ENCODE results near the gene LMBRD1. TPM values are rescaled to one million over a fixed set of nuclear protein-coding genes. Genes with fewer than 3 reads are reported as not detected.

The LMBRD1 gene
- total and polyA plus RNA-seq, 12 donors: 35.6 to 63.8 (median 46.5) TPM

DNA sequence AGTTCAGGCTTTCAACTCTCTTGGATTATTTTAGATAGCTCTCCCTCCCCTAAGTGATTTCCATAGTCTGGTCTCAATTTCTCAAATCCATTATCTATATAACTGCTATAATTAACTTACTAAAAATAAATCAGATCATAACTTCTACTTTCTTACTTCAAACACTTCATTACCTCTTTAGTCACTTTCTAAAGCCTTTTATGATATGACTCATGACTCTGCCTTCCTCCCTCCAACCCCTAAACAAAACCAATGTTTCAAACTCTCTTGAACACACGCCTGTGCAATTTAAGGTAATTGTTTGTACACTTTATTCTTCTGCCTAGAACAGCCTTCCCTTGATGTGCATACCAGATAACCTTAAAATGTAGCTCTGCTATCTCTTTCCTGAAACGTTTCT lies 100.5 kb downstream of the LMBRD1 start:
- no peak for ATAC-seq
- TF ChIP-seq, protein P1, sequence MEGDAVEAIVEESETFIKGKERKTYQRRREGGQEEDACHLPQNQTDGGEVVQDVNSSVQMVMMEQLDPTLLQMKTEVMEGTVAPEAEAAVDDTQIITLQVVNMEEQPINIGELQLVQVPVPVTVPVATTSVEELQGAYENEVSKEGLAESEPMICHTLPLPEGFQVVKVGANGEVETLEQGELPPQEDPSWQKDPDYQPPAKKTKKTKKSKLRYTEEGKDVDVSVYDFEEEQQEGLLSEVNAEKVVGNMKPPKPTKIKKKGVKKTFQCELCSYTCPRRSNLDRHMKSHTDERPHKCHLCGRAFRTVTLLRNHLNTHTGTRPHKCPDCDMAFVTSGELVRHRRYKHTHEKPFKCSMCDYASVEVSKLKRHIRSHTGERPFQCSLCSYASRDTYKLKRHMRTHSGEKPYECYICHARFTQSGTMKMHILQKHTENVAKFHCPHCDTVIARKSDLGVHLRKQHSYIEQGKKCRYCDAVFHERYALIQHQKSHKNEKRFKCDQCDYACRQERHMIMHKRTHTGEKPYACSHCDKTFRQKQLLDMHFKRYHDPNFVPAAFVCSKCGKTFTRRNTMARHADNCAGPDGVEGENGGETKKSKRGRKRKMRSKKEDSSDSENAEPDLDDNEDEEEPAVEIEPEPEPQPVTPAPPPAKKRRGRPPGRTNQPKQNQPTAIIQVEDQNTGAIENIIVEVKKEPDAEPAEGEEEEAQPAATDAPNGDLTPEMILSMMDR (IDR thresholded peaks at IDR 0.05): no peak
- Histone ChIP-seq H3K36me3 (peaks cover 0 to 71% (median 6%) of the 10 kb centered on the region in 9 donors), H3K9me3 (no peaks in the 10 kb centered on the region), H3K27ac (no peak overlapping the region), H3K27me3 (no peaks in the 10 kb centered on the region), H3K4me3 (no peak overlapping the region), H3K4me1 (no peaks in the 10 kb centered on the region)
- DNase-seq: no peak
- 56 to 61% methylated on average over 2 of the region's 2 CpGs for WGBS, 2 donors
- intact Hi-C loops (cut with DNase I): no loop called here

DNA sequence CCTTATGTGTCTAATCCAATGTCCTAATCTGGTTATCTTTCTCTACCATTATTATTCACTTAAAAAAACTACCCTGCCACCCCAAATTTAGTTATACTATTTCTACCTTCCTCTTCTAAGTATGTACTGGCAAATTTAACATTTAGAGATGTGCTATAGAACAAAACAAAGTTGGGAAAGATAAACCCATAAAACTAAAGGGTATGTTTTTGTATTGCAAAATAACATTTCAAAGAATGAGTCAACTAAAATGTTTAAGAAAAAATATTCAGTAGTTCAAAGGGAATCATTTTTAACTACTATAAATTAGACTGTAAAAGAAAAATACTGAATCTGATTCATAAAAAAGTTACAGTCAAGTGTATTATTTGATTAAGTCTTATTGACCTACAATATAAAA lies 103.0 kb downstream of the LMBRD1 start:
- Histone ChIP-seq H3K27ac (no peak overlapping the region), H3K9me3 (no peaks in the 10 kb centered on the region), H3K36me3 (peaks cover 0 to 46% (median 6%) of the 10 kb centered on the region in 9 donors), H3K4me3 (no peak overlapping the region), H3K4me1 (no peaks in the 10 kb centered on the region), H3K27me3 (no peaks in the 10 kb centered on the region)
- ATAC-seq (no peak), DNase-seq (no peak)
- intact Hi-C loops (cut with DNase I): no loop called here
- TF ChIP-seq, protein P1 (IDR thresholded peaks at IDR 0.05): no peak

DNA sequence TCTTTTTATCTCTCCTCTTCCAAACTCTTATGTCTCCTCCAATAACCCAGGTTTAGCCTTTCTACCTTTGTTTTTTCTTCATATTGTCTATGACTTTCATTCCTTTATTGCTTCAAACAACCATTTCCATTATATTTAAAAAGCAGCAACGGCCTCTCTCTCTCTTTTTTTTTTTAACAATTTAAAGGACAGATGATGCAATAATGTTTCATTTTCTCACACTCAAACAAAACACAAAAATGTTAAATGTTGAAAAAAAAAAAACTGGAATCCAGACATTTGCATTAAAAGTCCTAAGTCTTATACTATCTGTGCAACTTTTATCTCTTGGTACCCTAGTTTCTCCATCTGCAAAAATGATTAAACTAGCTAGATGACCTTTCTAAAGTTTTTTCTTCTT lies 105.8 kb downstream of the LMBRD1 start:
- no peaks in the 10 kb centered on the region for H3K4me1 ChIP-seq
- ATAC-seq (no peak), DNase-seq (no peak)
- H3K27me3 ChIP-seq: no peaks in the 10 kb centered on the region
- 78 to 93% methylated on average over 1 of the region's 1 CpG for WGBS, 2 donors
- no peaks in the 10 kb centered on the region for H3K9me3 ChIP-seq
- no peak overlapping the region for H3K4me3 ChIP-seq
- H3K27ac ChIP-seq: no peak overlapping the region
- intact Hi-C loops (cut with DNase I): no loop called here
- TF ChIP-seq, protein P1 (IDR thresholded peaks at IDR 0.05): no peak
- peaks cover 0 to 18% (median 0%) of the 10 kb centered on the region in 9 donors for H3K36me3 ChIP-seq

DNA sequence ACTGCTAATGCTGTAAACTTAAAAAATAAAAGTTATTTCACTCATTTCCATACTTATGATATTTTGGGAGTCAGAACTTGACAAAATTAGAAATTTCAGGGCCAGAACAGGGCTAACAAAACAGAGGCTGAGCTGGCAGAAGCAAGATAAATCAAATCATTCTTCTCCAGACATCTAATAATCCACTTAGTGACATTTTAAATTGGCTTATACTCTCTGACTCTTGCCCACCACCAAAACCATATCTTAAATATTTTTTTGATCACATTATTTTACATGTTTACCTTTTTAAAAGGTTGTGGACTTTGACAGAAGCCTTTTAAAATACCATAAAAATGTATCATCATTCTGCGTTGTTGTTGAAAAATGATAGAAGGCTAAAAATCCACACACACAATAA lies 116.5 kb downstream of the LMBRD1 start:
- peaks cover 0 to 35% (median 4%) of the 10 kb centered on the region in 9 donors for H3K36me3 ChIP-seq
- no peaks in the 10 kb centered on the region for H3K27me3 ChIP-seq
- H3K27ac ChIP-seq: no peak overlapping the region
- intact Hi-C loops (cut with DNase I): no loop called here
- ATAC-seq (no peak), DNase-seq (no peak)
- H3K4me3 ChIP-seq: no peak overlapping the region
- no peaks in the 10 kb centered on the region for H3K9me3 ChIP-seq
- no peaks in the 10 kb centered on the region for H3K4me1 ChIP-seq
- TF ChIP-seq, protein P1 (IDR thresholded peaks at IDR 0.05): no peak
- WGBS, 2 donors: 95 to 99% methylated on average over 1 of the region's 1 CpG

All from heart right ventricle (tissue), 16 donors.